HepG2 (cell line): Measurements from ENCODE around the gene MMP17. TPM values are rescaled to one million over a fixed set of nuclear protein-coding genes. Genes with fewer than 3 reads are reported as not detected.
A peak's percentile ranks its signal among the peaks of the same experiment; 100 is the strongest.

Experiments used
- BORCS8-MEF2B ChIP-seq: sonication (generic); formaldehyde crosslinking; IDR thresholded peaks from 2 replicates; pipeline ENCODE4 v1.8.0; 2022; ENCODE audit warnings: mild to moderate bottlenecking, missing genetic modification reagents
- GLMP ChIP-seq: sonication (generic); formaldehyde crosslinking; IDR thresholded peaks from 2 replicates; pipeline ENCODE4 v1.9.0; 2021; ENCODE audit warnings: missing genetic modification reagents, mild to moderate bottlenecking, borderline replicate concordance
- HMGXB4 ChIP-seq, 2 experiments: sonication (generic) in 1 of 2; formaldehyde crosslinking in 1 of 2; IDR thresholded peaks; 2 replicates each; pipeline versions ENCODE4 v1.4.0 to v1.6.1; 2018 to 2020; ENCODE audit warnings: missing genetic modification reagents in 2 of 2, borderline replicate concordance in 1 of 2, low read depth in 1 of 2, mild to moderate bottlenecking in 1 of 2, missing biosample characterization in 1 of 2
- ISX ChIP-seq: sonication (generic); formaldehyde crosslinking; conservative IDR thresholded peaks from 2 replicates; pipeline ENCODE4 v1.5.0; 2020; ENCODE audit warnings: missing genetic modification reagents
- MED13 ChIP-seq: sonication (generic); formaldehyde crosslinking; IDR thresholded peaks from 2 replicates; pipeline ENCODE4 v1.5.0; 2020; ENCODE audit warnings: missing genetic modification reagents
- NR1H2 ChIP-seq: sonication (generic); formaldehyde crosslinking; IDR thresholded peaks from 2 replicates; pipeline ENCODE4 v1.8.1; 2022; ENCODE audit warnings: low read depth, missing genetic modification reagents, borderline replicate concordance
- PRDM4 ChIP-seq: sonication (generic); formaldehyde crosslinking; IDR thresholded peaks from 2 replicates; pipeline ENCODE4 v1.9.0; 2021; ENCODE audit warnings: missing genetic modification reagents, borderline replicate concordance
- RBFOX2 ChIP-seq: fragments of 200-400 bp; formaldehyde crosslinking; IDR thresholded peaks from 2 replicates; pipeline ENCODE4 v1.6.1; 2017; ENCODE audit warnings: low read depth, mild to moderate bottlenecking, low read length
- SNAI1 ChIP-seq: sonication (generic); formaldehyde crosslinking; IDR thresholded peaks from 2 replicates; pipeline ENCODE4 v1.5.0; 2020; ENCODE audit warnings: mild to moderate bottlenecking, missing genetic modification reagents, borderline replicate concordance
- SNAPC4 ChIP-seq: sonication (generic); formaldehyde crosslinking; IDR thresholded peaks from 2 replicates; pipeline ENCODE4 v1.4.0; 2020; ENCODE audit warnings: mild to moderate bottlenecking, missing genetic modification reagents
- ZNF512B ChIP-seq: sonication (generic); formaldehyde crosslinking; IDR thresholded peaks from 2 replicates; pipeline ENCODE4 v1.5.1; 2020; ENCODE audit warnings: missing genetic modification reagents, mild to moderate bottlenecking, borderline replicate concordance
- ZNF543 ChIP-seq: sonication (generic); formaldehyde crosslinking; IDR thresholded peaks from 2 replicates; pipeline ENCODE4 v1.4.0; 2020; ENCODE audit warnings: mild to moderate bottlenecking, missing genetic modification reagents
- ZNF572 ChIP-seq: sonication (generic); formaldehyde crosslinking; IDR thresholded peaks from 2 replicates; pipeline ENCODE4 v1.5.1; 2020; ENCODE audit warnings: mild to moderate bottlenecking, missing genetic modification reagents
- ZNF616 ChIP-seq: sonication (generic); formaldehyde crosslinking; IDR thresholded peaks from 2 replicates; pipeline ENCODE4 v1.5.0; 2020; ENCODE audit warnings: low read depth, mild to moderate bottlenecking, missing genetic modification reagents
- ZNF724P ChIP-seq: sonication (generic); formaldehyde crosslinking; IDR thresholded peaks from 2 replicates; pipeline ENCODE4 v1.8.0; 2022; ENCODE audit warnings: missing genetic modification reagents, borderline replicate concordance
- ZNF790 ChIP-seq: sonication (generic); formaldehyde crosslinking; IDR thresholded peaks from 2 replicates; pipeline ENCODE4 v1.8.0; 2022; ENCODE audit warnings: missing genetic modification reagents, mild to moderate bottlenecking, borderline replicate concordance
- polyA plus RNA-seq, 8 experiments: library from polyadenylated mRNA; depleted of rRNA in 3 of 8; stranded (reverse) in 7 of 8; unstranded in 1 of 8; fragments of >200 nt; fragmentation: Illumina TruSeq in 4 of 8; extraction: Trizol in 4 of 8; gene quantifications; 2 replicates each; pipeline versions ENCODE4 v1.2.1 to v1.2.3, GENCODE V29; 2011 to 2016; ENCODE audit warnings: low read depth in 4 of 8, missing spikeins in 1 of 8, mixed read lengths in 1 of 8; ENCODE audit not compliant: insufficient read depth in 1 of 8
- total RNA-seq, 5 experiments: library from RNA; depleted of rRNA; stranded (reverse); fragments of >200 nt; fragmentation: Illumina TruSeq; extraction: Trizol; gene quantifications; 2 replicates each; pipeline ENCODE4 v1.2.3, GENCODE V29; 2016; ENCODE audit warnings: low read depth in 1 of 5

Gene MMP17
- total and polyA plus RNA-seq, 2 of the 13 experiments (the other 11 are each of a cell fraction or from before 2014, with no cell fraction given), result 0.55 to 0.80 TPM

GRCh38 chr12:131862084-131862441 lies 33.9 kb downstream of the MMP17 start (continued):
- TF ChIP-seq NR1H2 (CRISPR knock-in tag), result no peak
- 0 out of 4 replicates have a peak, but pooled peaks have one; percentile 20 to 45 for TF ChIP-seq HMGXB4 (CRISPR knock-in tag; IDR thresholded peaks at IDR 0.05; ENCODE audit: borderline replicate concordance in 1 of 2, low read depth in 1 of 2)
- TF ChIP-seq ZNF724P (CRISPR knock-in tag), result no peak
- TF ChIP-seq ZNF790 (CRISPR knock-in tag), result no peak
- TF ChIP-seq RBFOX2, result 0 out of 2 replicates have a peak, but pooled peaks have one; percentile 42
- TF ChIP-seq SNAPC4 (CRISPR knock-in tag), result no peak
- TF ChIP-seq MED13 (CRISPR knock-in tag), result no peak
- TF ChIP-seq PRDM4 (CRISPR knock-in tag), result no peak
- TF ChIP-seq ZNF572 (CRISPR knock-in tag), result no peak
- TF ChIP-seq ZNF512B (CRISPR knock-in tag), result 0 out of 2 replicates have a peak, but pooled peaks have one; percentile 55
- TF ChIP-seq SNAI1 (CRISPR knock-in tag), result no peak
- no peak for TF ChIP-seq ZNF616
- TF ChIP-seq ZNF543 (CRISPR knock-in tag), result no peak
- TF ChIP-seq GLMP (CRISPR knock-in tag), result no peak
- no peak for TF ChIP-seq BORCS8-MEF2B (CRISPR knock-in tag)
- no peak for TF ChIP-seq ISX
